Keratinocyte (primary cell): ENCODE results near the gene OR4X1. TPM values are rescaled to one million over a fixed set of nuclear protein-coding genes. Genes with fewer than 3 reads are reported as not detected.

ENCODE experiments used
- DNase-seq: peaks from one replicate; pipeline ENCODE4 v3.0.0-alpha.2; 2011; ENCODE audit warnings: low read depth, missing footprints, low spot score
- FAIRE-seq: peaks from 2 replicates; lab custom pipeline; 2011; peaks lifted over from hg19 to GRCh38; lab: Jason Lieb, UNC
- H2AFZ ChIP-seq: 2 replicates; pipeline ENCODE4 v1.6.0; 2012; ENCODE audit warnings: low read length, control low read depth, inconsistent platforms; ENCODE audit not compliant: control insufficient read depth
- H3K27ac ChIP-seq: 2 replicates; pipeline ENCODE4 v1.5.1; 2011; ENCODE audit warnings: low read length; ENCODE audit not compliant: control insufficient read depth, insufficient read depth
- H3K27me3 ChIP-seq: 3 replicates; pipeline ENCODE4 v1.6.0; 2011; ENCODE audit warnings: low read length; ENCODE audit not compliant: control insufficient read depth, insufficient read depth; ENCODE audit errors: extremely low read depth
- H3K36me3 ChIP-seq, 2 experiments: 2 replicates in 1 of 2; 3 replicates in 1 of 2; pipeline ENCODE4 v1.5.1; 2011; ENCODE audit warnings: low read length in 2 of 2, mild to moderate bottlenecking in 1 of 2; ENCODE audit not compliant: control insufficient read depth in 2 of 2, insufficient read depth in 2 of 2; ENCODE audit errors: extremely low read depth in 1 of 2
- H3K4me1 ChIP-seq: 3 replicates; pipeline ENCODE4 v1.5.1; 2011; ENCODE audit warnings: low read length; ENCODE audit not compliant: control insufficient read depth, insufficient read depth; ENCODE audit errors: extremely low read depth
- H3K4me2 ChIP-seq: 3 replicates; pipeline ENCODE4 v1.6.0; 2011; ENCODE audit warnings: low read depth, low read length; ENCODE audit not compliant: control insufficient read depth, insufficient read depth; ENCODE audit errors: extremely low read depth
- H3K4me3 ChIP-seq, 3 experiments: fragments of 200-600 bp in 1 of 3; sonication (generic) in 1 of 3; 2 replicates in 2 of 3; 3 replicates in 1 of 3; pipeline ENCODE4 v1.5.1; 2011 to 2016; ENCODE audit warnings: low read length in 3 of 3, mild to moderate bottlenecking in 3 of 3, control low read depth in 2 of 3, inconsistent platforms in 1 of 3, low read depth in 1 of 3, mixed read lengths in 1 of 3, mixed run types in 1 of 3, moderate library complexity in 1 of 3; ENCODE audit not compliant: control insufficient read depth in 2 of 3, insufficient read depth in 2 of 3; ENCODE audit errors: extremely low read depth in 1 of 3
- H3K79me2 ChIP-seq: 2 replicates; pipeline ENCODE4 v1.6.0; 2012; ENCODE audit warnings: low read length; ENCODE audit not compliant: control insufficient read depth, insufficient read depth
- H3K9ac ChIP-seq: 3 replicates; pipeline ENCODE4 v1.6.0; 2011; ENCODE audit warnings: low read length; ENCODE audit not compliant: control insufficient read depth, insufficient read depth; ENCODE audit errors: extremely low read depth
- H3K9me1 ChIP-seq: 3 replicates; pipeline ENCODE4 v1.6.0; 2011; ENCODE audit warnings: low read length; ENCODE audit not compliant: control insufficient read depth, insufficient read depth; ENCODE audit errors: extremely low read depth
- H3K9me3 ChIP-seq: 2 replicates; pipeline ENCODE4 v1.5.1; 2012; ENCODE audit warnings: low read depth, low read length; ENCODE audit not compliant: control insufficient read depth
- H4K20me1 ChIP-seq: 3 replicates; pipeline ENCODE4 v1.6.0; 2011; ENCODE audit warnings: low read length; ENCODE audit not compliant: control insufficient read depth, insufficient read depth; ENCODE audit errors: extremely low read depth
- EZH2 ChIP-seq: IDR thresholded peaks from one replicate; pipeline ENCODE4 v1.6.1; 2012; ENCODE audit warnings: inconsistent platforms, mild to moderate bottlenecking, low read length, moderate library complexity
- dilution Hi-C: fragments of 300-500 bp; cut with MboI; formaldehyde crosslinking; loops from one replicate; pipeline ENCODE4 v1.7.0; 2020; ENCODE audit warnings: low sequenced_read_pairs; ENCODE audit not compliant: extremely low pct_ligation_motif_present
- polyA plus RNA-seq, 5 experiments: library from polyadenylated mRNA; depleted of rRNA in 3 of 5; stranded (reverse) in 3 of 5; stranded (forward) in 1 of 5; unstranded in 1 of 5; fragments of >200 nt; gene quantifications; 1 replicate in 1 of 5; 2 replicates in 3 of 5; 3 replicates in 1 of 5; pipeline versions ENCODE4 v1.2.1 to v1.2.3, GENCODE V29; 2011 to 2012; ENCODE audit warnings: missing spikeins in 2 of 5, low read depth in 1 of 5, low replicate concordance in 1 of 5
- TF ChIP-seq, protein P1 (sequence below), 3 experiments: IDR thresholded peaks in 1 of 3; conservative IDR thresholded peaks in 1 of 3; optimal IDR thresholded peaks in 1 of 3; 2 replicates in 2 of 3; 3 replicates in 1 of 3; pipeline versions ENCODE3 to v1.5.1; 2011; ENCODE audit warnings: low read length in 3 of 3, mild to moderate bottlenecking in 3 of 3, moderate library complexity in 2 of 3, control low read depth in 1 of 3, inconsistent platforms in 1 of 3; ENCODE audit not compliant: insufficient read depth in 2 of 3; ENCODE audit errors: extremely low read depth in 1 of 3

The OR4X1 gene
- polyA plus RNA-seq, 1 donor (not counting 4 experiments of a cell fraction or from before 2014, with no cell fraction given): not detected

DNA sequence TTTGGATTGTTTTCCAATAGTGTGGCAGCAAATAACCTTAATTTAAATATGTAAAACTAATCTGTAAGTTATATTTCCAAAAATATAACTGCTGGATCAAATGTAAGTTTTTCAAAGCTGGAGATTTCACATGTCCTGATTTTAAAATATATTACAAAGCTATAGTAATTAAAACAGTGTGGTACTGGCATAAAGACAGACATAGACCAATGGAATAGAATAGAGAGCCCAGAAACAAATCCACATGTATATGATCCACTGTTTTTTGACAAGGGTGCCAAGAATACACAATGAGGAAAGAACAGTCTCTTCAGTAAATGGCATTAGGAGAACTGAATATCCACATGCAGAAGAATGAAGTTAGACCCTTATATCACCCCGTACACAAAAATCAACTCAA, 14.8 kb upstream of the OR4X1 start:
- Histone ChIP-seq H3K9me3 (no peaks in the 10 kb centered on the region), H3K79me2 (no peaks in the 10 kb centered on the region), H3K27ac (no peak overlapping the region), H2AFZ (no peak overlapping the region), H3K36me3 (no peaks in the 10 kb centered on the region), H3K4me1 (no peaks in the 10 kb centered on the region), H3K4me3 (no peak overlapping the region), H4K20me1 (no peaks in the 10 kb centered on the region), H3K9ac (no peak overlapping the region), H3K9me1 (no peaks in the 10 kb centered on the region), H3K4me2 (no peak overlapping the region), H3K27me3 (no peaks in the 10 kb centered on the region)
- dilution Hi-C loops: no loop called here
- DNase-seq (no peak), FAIRE-seq (no peak)
- TF ChIP-seq, protein P1, sequence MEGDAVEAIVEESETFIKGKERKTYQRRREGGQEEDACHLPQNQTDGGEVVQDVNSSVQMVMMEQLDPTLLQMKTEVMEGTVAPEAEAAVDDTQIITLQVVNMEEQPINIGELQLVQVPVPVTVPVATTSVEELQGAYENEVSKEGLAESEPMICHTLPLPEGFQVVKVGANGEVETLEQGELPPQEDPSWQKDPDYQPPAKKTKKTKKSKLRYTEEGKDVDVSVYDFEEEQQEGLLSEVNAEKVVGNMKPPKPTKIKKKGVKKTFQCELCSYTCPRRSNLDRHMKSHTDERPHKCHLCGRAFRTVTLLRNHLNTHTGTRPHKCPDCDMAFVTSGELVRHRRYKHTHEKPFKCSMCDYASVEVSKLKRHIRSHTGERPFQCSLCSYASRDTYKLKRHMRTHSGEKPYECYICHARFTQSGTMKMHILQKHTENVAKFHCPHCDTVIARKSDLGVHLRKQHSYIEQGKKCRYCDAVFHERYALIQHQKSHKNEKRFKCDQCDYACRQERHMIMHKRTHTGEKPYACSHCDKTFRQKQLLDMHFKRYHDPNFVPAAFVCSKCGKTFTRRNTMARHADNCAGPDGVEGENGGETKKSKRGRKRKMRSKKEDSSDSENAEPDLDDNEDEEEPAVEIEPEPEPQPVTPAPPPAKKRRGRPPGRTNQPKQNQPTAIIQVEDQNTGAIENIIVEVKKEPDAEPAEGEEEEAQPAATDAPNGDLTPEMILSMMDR (optimal IDR thresholded peaks at IDR 0.05 in 1 of 3, IDR thresholded peaks at IDR 0.05 in 1 of 3, conservative IDR thresholded peaks at IDR 0.05 in 1 of 3; ENCODE audit: extremely low read depth in 1 of 3, insufficient read depth in 2 of 3, low read length in 3 of 3): no peak
- no peak for TF ChIP-seq EZH2

DNA sequence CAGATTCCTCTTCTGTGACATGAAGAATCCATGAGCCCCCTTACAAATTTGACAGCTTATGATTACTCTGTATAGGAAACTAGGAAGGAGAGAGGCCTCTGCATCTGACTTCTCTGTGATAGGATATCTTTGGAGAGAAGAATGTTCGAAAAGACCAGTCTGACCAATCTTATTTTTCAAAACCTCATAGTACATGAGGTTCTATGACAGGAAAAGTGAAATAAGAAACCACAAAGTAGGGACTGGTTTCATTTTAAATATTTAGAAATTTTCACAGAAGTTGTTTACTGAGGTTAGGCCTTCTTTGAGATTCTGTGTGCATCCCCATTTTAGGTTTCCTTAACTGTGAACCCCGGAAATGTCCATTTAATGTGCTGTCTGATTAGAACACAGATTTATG, 2.1 kb upstream of the OR4X1 start:
- no peak overlapping the region for H3K9ac ChIP-seq
- no peaks in the 10 kb centered on the region for H3K27me3 ChIP-seq
- H3K79me2 ChIP-seq: no peaks in the 10 kb centered on the region
- dilution Hi-C loops: no loop called here
- no peak overlapping the region for H3K4me3 ChIP-seq
- H3K4me2 ChIP-seq: no peak overlapping the region
- H3K4me1 ChIP-seq: no peaks in the 10 kb centered on the region
- H3K36me3 ChIP-seq: no peaks in the 10 kb centered on the region
- DNase-seq (no peak), FAIRE-seq (no peak)
- no peaks in the 10 kb centered on the region for H4K20me1 ChIP-seq
- no peaks in the 10 kb centered on the region for H3K9me1 ChIP-seq
- no peak for TF ChIP-seq EZH2
- TF ChIP-seq, protein P1 (optimal IDR thresholded peaks at IDR 0.05 in 1 of 3, IDR thresholded peaks at IDR 0.05 in 1 of 3, conservative IDR thresholded peaks at IDR 0.05 in 1 of 3; ENCODE audit: extremely low read depth in 1 of 3, insufficient read depth in 2 of 3, low read length in 3 of 3): no peak
- no peak overlapping the region for H3K27ac ChIP-seq
- H3K9me3 ChIP-seq: no peaks in the 10 kb centered on the region
- no peak overlapping the region for H2AFZ ChIP-seq
